Heart left ventricle (tissue), 16 donors: ENCODE data around the gene GPR143. TPM values are rescaled to one million over a fixed set of nuclear protein-coding genes. Genes with fewer than 3 reads are reported as not detected.

ENCODE experiments used
- ATAC-seq, 4 donors: fragments of 200-7000 bp; cut with Tn5 transposase; one replicate each; pipeline ENCODE4 v1.9.1; 2020 to 2022; ENCODE audit warnings: moderate library complexity in 4 of 4, mild to moderate bottlenecking in 3 of 4, moderate number of reproducible peaks in 1 of 4
- DNase-seq, 5 donors: peaks; one replicate each; pipeline ENCODE4 v3.0.0-alpha.2; 2020
- H3K27ac ChIP-seq, 12 donors: fragments of 200-600 bp; sonication (generic) in 4 of 12; one replicate each; pipeline versions ENCODE4 v1.5.0 to v1.8.0; 2016 to 2022; ENCODE audit warnings: mild to moderate bottlenecking in 2 of 12
- H3K27me3 ChIP-seq, 9 donors: fragments of 200-600 bp; sonication (generic) in 2 of 9; one replicate each; pipeline versions ENCODE4 v1.5.1 to v1.8.0; 2016 to 2022; ENCODE audit warnings: mild to moderate bottlenecking in 3 of 9
- H3K36me3 ChIP-seq, 9 donors: fragments of 200-600 bp; sonication (generic) in 2 of 9; one replicate each; pipeline versions ENCODE4 v1.5.0 to v1.8.0; 2018 to 2022; ENCODE audit warnings: mild to moderate bottlenecking in 2 of 9
- H3K4me1 ChIP-seq, 12 donors: fragments of 200-600 bp; sonication (generic) in 4 of 12; one replicate each; pipeline versions ENCODE4 v1.5.0 to v1.8.0; 2016 to 2022; ENCODE audit warnings: mild to moderate bottlenecking in 3 of 12
- H3K4me3 ChIP-seq, 12 donors: fragments of 200-600 bp; sonication (generic) in 4 of 12; one replicate each; pipeline versions ENCODE4 v1.5.0 to v1.8.0; 2017 to 2022; ENCODE audit warnings: mild to moderate bottlenecking in 9 of 12, moderate library complexity in 4 of 12
- H3K9me3 ChIP-seq, 12 donors: fragments of 200-600 bp; sonication (generic) in 4 of 12; one replicate each; pipeline versions ENCODE4 v1.5.0 to v1.8.0; 2016 to 2022; ENCODE audit warnings: mild to moderate bottlenecking in 1 of 12
- POLR2A ChIP-seq, 2 donors: fragments of 450-650 bp; IDR thresholded peaks; one replicate each; pipeline ENCODE4 v1.6.1; 2017; ENCODE audit warnings: antibody characterized with exemption in 2 of 2, mild to moderate bottlenecking in 2 of 2, moderate library complexity in 2 of 2
- WGBS, 4 donors: extraction: QIAGEN DNeasy Blood & Tissue Kit in 2 of 4; methylation state at CpG; one replicate each; pipeline versions ENCODE4 v1.1.5 to v1.1.7; 2013 to 2018; 5-methylcytosine and 5-hydroxymethylcytosine counted together
- intact Hi-C, 10 donors: fragments of 100-400 bp; cut with DNase I; formaldehyde crosslinking; loops; one replicate each; pipeline versions ENCODE4 v1.11.1 to v1.14.2; 2022
- polyA plus RNA-seq, 2 donors: library from polyadenylated mRNA; stranded (reverse); fragments of 200-250 nt; gene quantifications; one replicate each; pipeline ENCODE4 v1.2.3, GENCODE V29; 2013
- total RNA-seq, 9 donors: library from RNA; depleted of rRNA in 2 of 9; stranded (reverse); fragments of >200 nt in 2 of 9; fragmentation: NEBNext Ultra II Directional in 3 of 9; extraction: Animal tissue kit (Norgen Biotek cat#: 25700) in 3 of 9; gene quantifications; one replicate each; pipeline versions ENCODE4 v1.1.0 to v1.2.4, GENCODE V29; 2016 to 2023
- TF ChIP-seq, protein P1 (sequence below), 12 donors: fragments of 200-600 bp; sonication (generic) in 4 of 12; IDR thresholded peaks; one replicate each; pipeline versions ENCODE4 v1.5.0 to v1.8.0; 2018 to 2022; ENCODE audit warnings: antibody characterized with exemption in 12 of 12, mild to moderate bottlenecking in 5 of 12
- donor health status: ischemic (EF 13 %, LVEDD 7.1; RV severe dilation, severe dysfunction).
- donor health status: healthy with polysubstance abuse.
- donor health status: DM: no; HTN: yes; CAD: no.
- donor health status: DM: no; HTN: no; CAD: no.
- donor health status: ischemic (EF 25% LVEDD 6.9; RV normal size, moderate dysfunction).
- donor health status: ischemic (EF 25% LVEDD 5.7; RV mildly dilated, moderate dysfunction).
- donor health status: healthy.
- donor health status: DM: yes; HTN: yes; CAD: no.
- donor health status: ischemic (EF 35%, LVEDD 5.7; RV mildly dilated, moderate dysfunction).
- donor health status: nonischemic (EF 11% LVEDD 7.7; RV severe dilation, severe dysfunction).
- donor health status: DM: yes; HTN: yes; CAD: no.
- donor health status: PGD.
- donor health status: ischemic (EF 29% LVEDD 5.4; RV normal size, mild dysfunction).
- donor health status: nonischemic (EF 23%, LVEDD 6.1; RV moderate dilation, normal function).

The GPR143 gene
- total and polyA plus RNA-seq, 11 donors, result 0.11 to 0.91 (median 0.31) TPM; not detected in 8

GRCh38 chrX:9701790-9702189 is 63.9 kb downstream of the GPR143 start:
- H3K27me3 ChIP-seq, result no peaks in the 10 kb centered on the region
- no peak overlapping the region for H3K4me3 ChIP-seq
- TF ChIP-seq, protein P1, sequence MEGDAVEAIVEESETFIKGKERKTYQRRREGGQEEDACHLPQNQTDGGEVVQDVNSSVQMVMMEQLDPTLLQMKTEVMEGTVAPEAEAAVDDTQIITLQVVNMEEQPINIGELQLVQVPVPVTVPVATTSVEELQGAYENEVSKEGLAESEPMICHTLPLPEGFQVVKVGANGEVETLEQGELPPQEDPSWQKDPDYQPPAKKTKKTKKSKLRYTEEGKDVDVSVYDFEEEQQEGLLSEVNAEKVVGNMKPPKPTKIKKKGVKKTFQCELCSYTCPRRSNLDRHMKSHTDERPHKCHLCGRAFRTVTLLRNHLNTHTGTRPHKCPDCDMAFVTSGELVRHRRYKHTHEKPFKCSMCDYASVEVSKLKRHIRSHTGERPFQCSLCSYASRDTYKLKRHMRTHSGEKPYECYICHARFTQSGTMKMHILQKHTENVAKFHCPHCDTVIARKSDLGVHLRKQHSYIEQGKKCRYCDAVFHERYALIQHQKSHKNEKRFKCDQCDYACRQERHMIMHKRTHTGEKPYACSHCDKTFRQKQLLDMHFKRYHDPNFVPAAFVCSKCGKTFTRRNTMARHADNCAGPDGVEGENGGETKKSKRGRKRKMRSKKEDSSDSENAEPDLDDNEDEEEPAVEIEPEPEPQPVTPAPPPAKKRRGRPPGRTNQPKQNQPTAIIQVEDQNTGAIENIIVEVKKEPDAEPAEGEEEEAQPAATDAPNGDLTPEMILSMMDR (IDR thresholded peaks at IDR 0.05), result no peak
- TF ChIP-seq POLR2A (IDR thresholded peaks at IDR 0.05), result no peak
- no peak overlapping the region for H3K27ac ChIP-seq
- H3K4me1 ChIP-seq, result no peaks in the 10 kb centered on the region
- WGBS, 4 donors, result 93 to 98% (median 96%) methylated on average over 12 of the region's 12 CpGs
- H3K36me3 ChIP-seq, result peaks cover 0 to 4% (median 0%) of the 10 kb centered on the region in 9 donors
- H3K9me3 ChIP-seq, result peaks cover 0 to 15% (median 0%) of the 10 kb centered on the region in 12 donors
- intact Hi-C loops, result loop anchor here in 3 of 10 donors (10.0 kb wide), 4 partner anchors 237 to 877 kb away; partner anchors contain the start of gene TBL1X (in 2 of the 3)
- ATAC-seq (no peak), DNase-seq (no peak)

DNA sequence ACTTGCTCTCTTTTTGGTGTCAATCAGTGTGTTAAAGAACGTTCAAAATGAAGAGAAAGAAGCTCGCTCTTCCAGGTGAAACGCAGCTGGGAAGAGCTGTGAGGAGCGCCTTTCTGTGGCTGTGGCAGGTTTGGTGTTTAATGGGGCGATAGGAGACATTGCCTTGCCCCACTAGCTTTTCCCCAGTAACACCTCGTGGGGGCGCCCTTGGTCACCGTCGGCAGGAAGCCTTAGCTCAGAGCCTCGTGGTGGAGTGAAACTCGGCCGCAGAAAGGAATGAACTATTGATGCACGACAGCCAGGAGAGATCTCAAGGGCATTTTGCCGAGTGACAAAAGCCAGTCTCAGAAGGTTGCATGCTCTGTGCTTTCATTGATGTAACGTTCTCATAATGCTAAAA is 65.1 kb downstream of the GPR143 start:
- no peak for ATAC-seq

GRCh38 chrX:9698576-9698975 is 67.1 kb downstream of the GPR143 start:
- TF ChIP-seq, protein P1 (IDR thresholded peaks at IDR 0.05), result no peak
- no peak for TF ChIP-seq POLR2A (IDR thresholded peaks at IDR 0.05)
- Histone ChIP-seq H3K4me3 (no peak overlapping the region), H3K27me3 (no peaks in the 10 kb centered on the region), H3K9me3 (no peaks in the 10 kb centered on the region), H3K36me3 (peaks cover 0 to 10% (median 3%) of the 10 kb centered on the region in 9 donors), H3K27ac (no peak overlapping the region), H3K4me1 (no peaks in the 10 kb centered on the region)
- intact Hi-C loops, result no loop called here
- 91 to 97% (median 93%) methylated on average over 12 of the region's 12 CpGs for WGBS, 4 donors
- no peak for DNase-seq
- no peak for ATAC-seq

More for the DNA sequence above, 65.1 kb downstream of the GPR143 start:
- no peak overlapping the region for H3K4me3 ChIP-seq
- H3K9me3 ChIP-seq, result peaks cover 0 to 12% (median 0%) of the 10 kb centered on the region in 12 donors
- TF ChIP-seq, protein P1 (IDR thresholded peaks at IDR 0.05), result no peak
- no peak for TF ChIP-seq POLR2A (IDR thresholded peaks at IDR 0.05)
- intact Hi-C loops, result loop anchor here in 3 of 10 donors (10.0 kb wide), 4 partner anchors 236 to 876 kb away; partner anchors contain the start of gene TBL1X (in 2 of the 3)
- no peaks in the 10 kb centered on the region for H3K4me1 ChIP-seq
- 67 to 86% (median 81%) methylated on average over 15 of the region's 15 CpGs for WGBS, 4 donors
- no peak overlapping the region for H3K27ac ChIP-seq
- no peaks in the 10 kb centered on the region for H3K27me3 ChIP-seq
- peaks cover 0 to 4% (median 0%) of the 10 kb centered on the region in 9 donors for H3K36me3 ChIP-seq
- no peak for DNase-seq

DNA sequence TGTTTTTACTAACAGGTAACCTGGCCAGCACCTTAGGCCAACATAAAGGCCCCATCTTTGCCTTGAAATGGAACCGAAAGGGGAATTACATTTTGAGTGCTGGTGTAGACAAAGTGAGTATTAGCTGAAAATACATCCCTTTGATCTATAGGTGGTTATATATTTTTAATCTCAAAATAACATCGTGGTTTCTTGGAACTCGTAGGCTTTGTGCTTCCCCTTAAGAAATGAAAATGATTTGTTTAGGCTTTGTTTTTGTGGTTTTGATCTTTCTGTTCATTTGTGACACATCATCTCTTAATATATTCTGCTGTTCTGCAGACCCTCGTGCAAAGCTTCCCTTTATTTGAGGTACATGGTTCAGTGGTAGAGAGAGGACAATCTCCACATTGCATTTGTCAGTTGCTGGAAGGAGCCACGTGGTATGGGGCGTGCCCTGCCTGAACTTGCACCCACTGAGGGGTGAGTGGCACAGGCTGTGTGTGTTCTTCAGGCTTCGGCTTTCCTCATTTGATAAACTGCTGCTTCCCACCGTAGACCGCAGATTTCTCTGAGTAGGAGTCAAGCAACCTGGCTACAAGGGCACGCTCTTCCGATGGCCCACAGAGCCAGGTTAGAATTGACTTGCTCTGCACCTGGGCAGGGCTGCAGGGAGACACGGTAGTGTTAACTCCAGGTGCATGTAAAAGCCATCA is 72.2 kb downstream of the GPR143 start:
- no peak for ATAC-seq
- Histone ChIP-seq H3K9me3 (no peaks in the 10 kb centered on the region), H3K4me1 (no peaks in the 10 kb centered on the region), H3K4me3 (no peak overlapping the region), H3K27ac (no peak overlapping the region), H3K27me3 (no peaks in the 10 kb centered on the region), H3K36me3 (peaks cover 0 to 34% (median 10%) of the 10 kb centered on the region in 9 donors)
- no peak for DNase-seq
- TF ChIP-seq, protein P1 (IDR thresholded peaks at IDR 0.05), result no peak
- 82 to 98% (median 92%) methylated on average over 11 to 12 of the region's 12 CpGs for whole genome bisulfite sequencing, 4 donors
- intact Hi-C loops, result no loop called here
